Panc1 (cell line): ENCODE data around the gene SPDYE16. TPM values are rescaled to one million over a fixed set of nuclear protein-coding genes. Genes with fewer than 3 reads are reported as not detected.
A peak's percentile ranks its signal among the peaks of the same experiment; 100 is the strongest.
"Not testable (repeated sequence)": the region's sequence is repeated elsewhere in the genome, so short reads cannot be mapped to it uniquely, and the experiment has no call there.

Experiments
- ATAC-seq: fragments of 200-7000 bp; cut with Tn5 transposase; 2 replicates; pipeline ENCODE4 v1.9.1; 2020; ENCODE audit warnings: mild to moderate bottlenecking, moderate library complexity
- BruUV-seq: library from RNA; stranded (reverse); fragments of 400-500 nt; replicated peaks from 2 replicates; lab custom pipeline; 2021; lab: Mats Ljungman, UMichigan
- CTCF ChIA-PET: fragments of 300-600 bp; sonication (Branson Sonifier 250); formaldehyde crosslinking; loops from one replicate; lab custom pipeline; 2022; ENCODE audit warnings: antibody characterized with exemption; lab: Charles Lee
- POLR2A ChIA-PET: fragments of 300-600 bp; sonication (Branson Sonifier 250); formaldehyde crosslinking; loops from one replicate; lab custom pipeline; 2022; ENCODE audit warnings: antibody characterized with exemption; lab: Charles Lee
- DNase-seq: peaks from one replicate; pipeline ENCODE4 v3.0.0-alpha.2; 2010; ENCODE audit warnings: low read depth, low spot score
- H3K27ac ChIP-seq: 2 replicates; pipeline ENCODE4 v1.5.1; 2011; ENCODE audit warnings: mild to moderate bottlenecking, low read length, inconsistent platforms
- H3K27me3 ChIP-seq: fragments of 200-500 bp; sonication (Bioruptor generic); 2 replicates; pipeline ENCODE4 v1.6.0; 2014; ENCODE audit warnings: low read length, inconsistent platforms; ENCODE audit not compliant: control insufficient read depth, insufficient read depth
- H3K36me3 ChIP-seq: fragments of 200-500 bp; sonication (Bioruptor generic); 2 replicates; pipeline ENCODE4 v1.5.1; 2014; ENCODE audit warnings: inconsistent platforms, mild to moderate bottlenecking, low read length, moderate library complexity; ENCODE audit not compliant: control insufficient read depth, insufficient read depth
- H3K4me1 ChIP-seq: 2 replicates; pipeline ENCODE4 v1.5.1; 2011; ENCODE audit warnings: inconsistent platforms, mild to moderate bottlenecking, low read length, moderate library complexity; ENCODE audit not compliant: control insufficient read depth, insufficient read depth
- H3K4me3 ChIP-seq, 2 experiments: 2 replicates each; pipeline ENCODE4 v1.5.1; 2011 to 2012; ENCODE audit warnings: low read depth in 2 of 2, low read length in 2 of 2, mild to moderate bottlenecking in 2 of 2, inconsistent platforms in 1 of 2, moderate library complexity in 1 of 2
- H3K9me3 ChIP-seq: fragments of 200-500 bp; sonication (Bioruptor generic); 2 replicates; pipeline ENCODE4 v1.5.1; 2014; ENCODE audit warnings: low read depth, mild to moderate bottlenecking, inconsistent platforms, low read length, moderate library complexity; ENCODE audit not compliant: control insufficient read depth, insufficient read depth
- POLR2AphosphoS5 ChIP-seq: IDR thresholded peaks from 2 replicates; pipeline ENCODE4 v1.6.1; 2012; ENCODE audit warnings: mild to moderate bottlenecking, low read depth, low read length, moderate library complexity
- REST ChIP-seq, 2 experiments: IDR thresholded peaks; 2 replicates each; pipeline ENCODE4 v1.6.1; 2011 to 2012; ENCODE audit warnings: low read depth in 2 of 2, control low read depth in 1 of 2, low read length in 1 of 2, mild to moderate bottlenecking in 1 of 2, moderate library complexity in 1 of 2; ENCODE audit not compliant: insufficient read depth in 1 of 2
- SIN3A ChIP-seq: IDR thresholded peaks from 2 replicates; pipeline ENCODE4 v1.6.1; 2012; ENCODE audit warnings: low read depth, mild to moderate bottlenecking, low read length, moderate library complexity, borderline replicate concordance; ENCODE audit not compliant: insufficient read depth
- TCF7L2 ChIP-seq: IDR thresholded peaks from 2 replicates; pipeline ENCODE4 v1.6.1; 2011; ENCODE audit warnings: mild to moderate bottlenecking, low read depth, low read length, inconsistent platforms
- in situ Hi-C: cut with HindIII; loops from 2 replicates; pipeline ENCODE4 v1.10.0; 2016; ENCODE audit warnings: low sequenced_read_pairs, low pct_unique_long_range_greater_than_20kb
- intact Hi-C: fragments of 100-400 bp; cut with micrococcal nuclease; formaldehyde crosslinking; loops from one replicate; pipeline ENCODE4 v1.10.0; 2022; ENCODE audit not compliant: unreplicated experiment
- total RNA-seq: library from RNA; stranded (reverse); gene quantifications from one replicate; pipeline ENCODE4 v1.2.1, GENCODE V29; 2021; ENCODE audit not compliant: unreplicated experiment
- TF ChIP-seq, protein P1 (sequence below): fragments of 450-650 bp; IDR thresholded peaks from 2 replicates; pipeline ENCODE4 v1.5.1; 2017; ENCODE audit warnings: mild to moderate bottlenecking

SPDYE16 gene
- total RNA-seq, 1 experiment from 2014 or later, result not detected

DNA sequence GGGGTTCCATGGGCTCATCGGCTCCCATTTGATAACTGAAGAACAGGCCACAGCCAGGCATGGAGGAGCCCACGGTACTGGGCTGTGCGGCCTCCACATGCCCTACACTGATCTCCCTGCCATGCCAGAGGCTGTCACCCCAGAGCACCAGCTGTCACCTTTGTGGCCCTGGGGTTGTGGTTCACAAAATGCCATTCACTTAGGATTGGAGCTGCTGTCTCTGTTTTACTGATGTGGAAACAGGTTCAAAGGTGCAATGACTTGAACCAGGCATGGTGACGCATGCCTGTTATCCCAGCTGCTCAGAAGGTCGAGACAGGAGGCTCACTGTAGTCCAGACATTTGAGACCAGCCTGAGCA lies 37.0 kb downstream of the SPDYE16 start:
- BruUV-seq, result no TSS peak
- Histone ChIP-seq H3K9me3 (no peaks in the 10 kb centered on the region), H3K36me3 (no peaks in the 10 kb centered on the region), H3K27ac (no peak overlapping the region), H3K4me3 (no peak overlapping the region), H3K4me1 (peaks cover 12% of the 10 kb centered on the region), H3K27me3 (no peaks in the 10 kb centered on the region)
- ATAC-seq, result no peak
- in situ Hi-C loops (no loop called here), intact Hi-C loops (no loop called here)
- DNase-seq, result no peak
- ChIA-PET POLR2A (no interaction called here), CTCF (no interaction called here)
- TF ChIP-seq POLR2AphosphoS5 (no peak), REST (IDR thresholded peaks at IDR 0.05; ENCODE audit: insufficient read depth in 1 of 2, low read depth in 2 of 2, low read length in 1 of 2) (no peak), SIN3A (no peak), TCF7L2 (no peak)
- TF ChIP-seq, protein P1, sequence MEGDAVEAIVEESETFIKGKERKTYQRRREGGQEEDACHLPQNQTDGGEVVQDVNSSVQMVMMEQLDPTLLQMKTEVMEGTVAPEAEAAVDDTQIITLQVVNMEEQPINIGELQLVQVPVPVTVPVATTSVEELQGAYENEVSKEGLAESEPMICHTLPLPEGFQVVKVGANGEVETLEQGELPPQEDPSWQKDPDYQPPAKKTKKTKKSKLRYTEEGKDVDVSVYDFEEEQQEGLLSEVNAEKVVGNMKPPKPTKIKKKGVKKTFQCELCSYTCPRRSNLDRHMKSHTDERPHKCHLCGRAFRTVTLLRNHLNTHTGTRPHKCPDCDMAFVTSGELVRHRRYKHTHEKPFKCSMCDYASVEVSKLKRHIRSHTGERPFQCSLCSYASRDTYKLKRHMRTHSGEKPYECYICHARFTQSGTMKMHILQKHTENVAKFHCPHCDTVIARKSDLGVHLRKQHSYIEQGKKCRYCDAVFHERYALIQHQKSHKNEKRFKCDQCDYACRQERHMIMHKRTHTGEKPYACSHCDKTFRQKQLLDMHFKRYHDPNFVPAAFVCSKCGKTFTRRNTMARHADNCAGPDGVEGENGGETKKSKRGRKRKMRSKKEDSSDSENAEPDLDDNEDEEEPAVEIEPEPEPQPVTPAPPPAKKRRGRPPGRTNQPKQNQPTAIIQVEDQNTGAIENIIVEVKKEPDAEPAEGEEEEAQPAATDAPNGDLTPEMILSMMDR, result no peak

DNA sequence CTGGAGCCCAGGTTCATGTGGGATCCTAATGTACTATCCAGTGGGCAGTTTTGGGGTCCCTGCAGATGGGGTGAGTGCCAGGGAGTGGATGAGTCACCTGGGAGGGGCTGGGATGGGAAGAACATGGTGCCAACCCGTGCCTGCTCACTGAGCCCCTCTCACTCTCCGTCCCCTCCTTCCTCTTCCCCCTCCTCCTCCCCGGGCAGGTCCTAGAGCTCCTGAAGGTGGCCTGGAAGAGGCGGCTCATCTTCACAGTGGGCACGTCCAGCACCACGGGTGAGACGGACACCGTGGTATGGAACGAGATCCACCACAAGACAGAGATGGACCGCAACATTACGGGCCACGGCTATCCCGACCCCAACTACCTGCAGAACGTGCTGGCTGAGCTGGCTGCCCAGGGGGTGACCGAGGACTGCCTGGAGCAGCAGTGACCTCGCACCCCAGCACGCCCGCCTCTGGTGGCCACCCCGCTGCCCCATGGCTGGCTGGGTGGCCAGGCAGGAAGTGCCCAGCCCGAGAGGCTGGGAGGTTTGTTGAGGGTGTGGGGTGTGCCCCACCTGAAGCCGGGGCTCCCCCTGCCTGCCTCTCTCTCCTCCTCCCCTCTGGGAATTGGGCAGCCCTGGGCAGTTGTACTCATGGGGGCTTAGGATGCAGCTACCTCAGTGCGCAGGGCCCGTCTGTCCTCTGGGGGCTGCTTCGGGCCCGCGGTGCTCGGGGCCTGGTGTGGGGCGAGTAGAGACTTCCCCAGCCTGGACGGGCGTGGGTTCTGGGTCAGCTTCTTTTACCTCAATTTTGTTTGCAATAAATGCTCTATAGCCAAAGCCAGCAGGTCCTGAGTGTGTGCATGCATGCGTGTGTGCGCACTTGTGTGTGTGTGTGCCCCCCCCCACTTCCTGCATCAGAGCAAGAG lies 37.7 kb downstream of the SPDYE16 start:
- intact Hi-C loops (no loop called here), in situ Hi-C loops (no loop called here)
- ChIA-PET CTCF (no interaction called here), POLR2A (no interaction called here)
- peaks cover 9% of the 10 kb centered on the region for H3K4me1 ChIP-seq
- DNase-seq, result no peak
- no peaks in the 10 kb centered on the region for H3K36me3 ChIP-seq
- H3K4me3 ChIP-seq, result no peak overlapping the region
- no TSS peak for BruUV-seq
- TF ChIP-seq POLR2AphosphoS5 (no peak; the same call in 1 of the 2 replicates), REST (IDR thresholded peaks at IDR 0.05; ENCODE audit: insufficient read depth in 1 of 2, low read depth in 2 of 2, low read length in 1 of 2) (no peak), SIN3A (no peak), TCF7L2 (no peak)
- TF ChIP-seq, protein P1, result no peak
- H3K27me3 ChIP-seq, result no peaks in the 10 kb centered on the region
- no peak for ATAC-seq
- H3K27ac ChIP-seq, result no peak overlapping the region
- H3K9me3 ChIP-seq, result no peaks in the 10 kb centered on the region

DNA sequence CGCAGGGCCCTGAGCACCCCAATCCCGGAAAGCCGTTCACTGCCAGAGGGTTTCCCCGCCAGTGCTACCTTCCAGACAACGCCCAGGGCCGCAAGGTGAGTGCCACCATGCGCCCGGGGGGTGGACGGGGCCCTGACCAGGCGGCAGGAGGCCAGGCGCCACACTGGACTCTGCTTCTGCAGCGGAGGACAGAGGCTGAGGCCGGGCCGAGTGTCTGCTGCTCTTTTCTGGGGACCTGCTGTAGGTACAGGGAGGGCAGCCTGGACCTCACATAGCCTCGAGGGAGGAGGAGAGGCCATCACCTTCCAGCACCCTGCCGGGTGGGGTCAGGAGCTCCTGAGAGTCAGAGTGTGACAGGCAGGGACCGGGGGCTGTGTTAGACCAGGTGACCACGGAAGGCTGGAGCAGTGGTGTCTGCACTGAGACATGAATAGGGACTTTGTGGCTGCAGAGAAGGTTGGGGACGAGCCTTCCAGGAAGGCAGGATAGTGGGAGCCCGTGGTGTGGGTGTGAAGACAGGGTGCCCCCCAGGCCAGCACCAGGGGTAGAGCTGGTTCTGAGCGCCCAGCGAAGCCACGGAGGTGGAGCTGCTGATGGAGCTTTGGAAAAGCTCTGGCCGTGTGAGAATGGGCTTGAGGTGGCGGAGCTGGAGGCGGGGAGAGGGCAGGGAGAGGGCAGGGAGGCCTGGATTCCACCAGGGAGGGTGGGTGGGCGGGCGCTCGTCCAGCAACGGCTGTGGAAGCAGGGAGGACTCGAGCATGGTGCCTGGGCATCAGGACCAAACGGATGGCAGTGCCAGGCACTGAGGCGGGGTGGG lies 38.5 kb downstream of the SPDYE16 start:
- H3K27me3 ChIP-seq, H3K4me1 ChIP-seq, H3K36me3 ChIP-seq, CTCF ChIA-PET, DNase-seq, in situ Hi-C loops, H3K27ac ChIP-seq, BruUV-seq, intact Hi-C loops, H3K4me3 ChIP-seq, H3K9me3 ChIP-seq, POLR2A ChIA-PET: not testable (repeated sequence)
- ATAC-seq, result peak; percentile 29
